ENCODE data around the gene SLC7A10.

Gene SLC7A10

DNA sequence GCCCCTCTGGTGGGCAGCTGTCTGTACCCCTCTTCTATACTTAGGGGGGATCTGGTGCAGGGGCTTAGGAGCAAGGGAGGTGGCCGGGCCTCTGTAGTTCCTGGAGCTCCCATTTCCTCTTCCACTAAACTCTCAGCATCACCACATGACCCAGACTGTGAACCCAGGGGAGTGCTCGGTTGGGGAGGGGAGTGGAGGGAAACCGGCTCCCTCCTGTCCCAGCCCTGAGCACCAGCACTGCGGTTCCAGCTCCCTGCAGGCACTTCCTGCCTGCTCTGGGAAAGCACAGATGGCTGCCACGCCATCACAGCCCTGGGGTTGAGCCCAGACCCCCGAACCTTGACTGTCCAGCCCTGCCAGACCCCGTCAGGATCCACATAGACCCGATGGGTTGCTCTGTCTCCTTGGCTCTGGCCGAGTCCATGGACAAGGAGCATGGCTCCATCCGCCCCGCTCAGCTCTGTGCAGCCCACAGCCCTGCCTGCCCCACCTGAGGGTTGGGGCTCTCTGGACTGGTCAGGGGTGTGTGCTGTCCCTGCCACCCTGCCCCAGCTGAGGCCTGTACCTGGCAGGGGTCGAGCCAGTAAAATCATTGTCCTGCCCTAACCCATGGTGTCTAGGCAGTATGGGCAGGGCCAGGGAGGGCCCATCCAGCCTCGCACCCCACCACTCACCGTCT is 36.0 kb upstream of the SLC7A10 start:
- Histone ChIP-seq H3K36me3 (ENCODE audit: control insufficient read depth in 1 of 2, insufficient read depth in 2 of 2, low read length in 2 of 2) (no peaks in the 10 kb centered on the region), H3K23ac (ENCODE audit: low read length) (no peak overlapping the region), H2BK5ac (ENCODE audit: low read depth, low read length, poor library complexity) (no peak overlapping the region), H3K79me2 (ENCODE audit: control insufficient read depth, insufficient read depth, low read length, poor library complexity) (no peaks in the 10 kb centered on the region), H3K14ac (ENCODE audit: low read length) (no peak overlapping the region), H3K27me3 (ENCODE audit: insufficient read depth, low read length) (no peaks in the 10 kb centered on the region), H4K91ac (ENCODE audit: low read depth, low read length) (no peak overlapping the region), H2BK120ac (ENCODE audit: insufficient read depth, low read length, poor library complexity) (no peak overlapping the region), H3K4ac (ENCODE audit: low read depth, low read length) (no peak overlapping the region), H3K79me1 (ENCODE audit: low read length) (no peaks in the 10 kb centered on the region), H4K8ac (ENCODE audit: low read depth, low read length) (no peak overlapping the region), H2AK5ac (ENCODE audit: low read length) (no peak overlapping the region), H3K9me3 (ENCODE audit: insufficient read depth, low read depth, low read length) (peaks cover 3% of the 10 kb centered on the region), H3K4me3 (ENCODE audit: low read depth, low read length) (no peak overlapping the region), H2BK12ac (ENCODE audit: low read length) (no peak overlapping the region), H3K27ac (ENCODE audit: low read depth, low read length) (no peak overlapping the region), H4K12ac (ENCODE audit: low read depth, low read length) (no peak overlapping the region), H3K4me1 (ENCODE audit: control insufficient read depth in 1 of 2, insufficient read depth in 2 of 2, low read length in 2 of 2) (peaks cover 2 to 3% of the 10 kb centered on the region in 2 experiments), H3K4me2 (ENCODE audit: low read length) (no peak overlapping the region), H3K18ac (ENCODE audit: low read length) (no peak overlapping the region), H2AFZ (ENCODE audit: insufficient read depth, low read length, poor library complexity) (no peak overlapping the region), H3K9ac (ENCODE audit: low read length) (no peak overlapping the region)
- no peak for DNase-seq
- WGBS (ENCODE audit: extremely low coverage, insufficient coverage, insufficient read length), result no CpG with 5 or more reads among the region's 14 CpGs

DNA sequence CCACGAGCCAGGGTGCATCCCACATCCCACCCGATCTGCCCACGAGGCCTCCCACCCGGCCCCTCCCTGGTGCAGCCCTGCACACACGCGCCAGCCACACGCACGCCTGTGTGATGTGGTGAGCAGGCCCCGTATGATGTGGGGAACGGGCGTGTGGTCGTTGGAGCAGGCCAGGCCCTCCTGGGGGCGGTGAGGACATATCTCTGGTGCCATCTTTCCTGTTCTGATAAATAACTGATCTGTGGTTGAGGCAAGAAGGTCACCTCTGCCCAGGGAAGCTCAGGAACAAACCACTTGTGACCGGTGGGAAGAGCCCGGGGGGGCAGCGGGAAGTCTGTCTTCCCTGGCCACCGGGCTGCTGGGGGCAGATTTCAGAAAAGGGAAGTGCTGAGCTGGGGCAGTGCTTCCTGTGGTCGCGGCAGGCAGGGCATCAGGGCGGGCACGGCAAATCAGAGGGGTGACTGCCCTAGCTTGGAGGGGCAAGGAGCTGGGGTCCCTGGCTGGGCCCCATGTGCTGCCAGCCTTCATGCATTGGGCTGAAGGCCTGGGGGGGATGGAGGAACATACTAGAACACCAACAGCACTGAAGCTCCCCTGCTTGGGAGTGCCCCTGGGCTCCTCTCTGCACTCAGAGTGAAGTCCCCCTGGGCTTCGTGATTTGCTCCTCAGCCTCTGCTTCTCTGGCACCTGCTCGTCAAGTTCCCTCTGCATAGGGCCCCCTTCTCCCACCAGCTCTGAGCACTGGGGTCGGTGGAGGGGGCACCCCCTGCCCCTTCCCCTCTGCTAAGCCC is 35.2 kb upstream of the SLC7A10 start:
- no peak for DNase-seq
- no CpG with 5 or more reads among the region's 24 CpGs for WGBS (ENCODE audit: extremely low coverage, insufficient coverage, insufficient read length)
- no peaks in the 10 kb centered on the region for H3K79me1 ChIP-seq (ENCODE audit: low read length)

DNA sequence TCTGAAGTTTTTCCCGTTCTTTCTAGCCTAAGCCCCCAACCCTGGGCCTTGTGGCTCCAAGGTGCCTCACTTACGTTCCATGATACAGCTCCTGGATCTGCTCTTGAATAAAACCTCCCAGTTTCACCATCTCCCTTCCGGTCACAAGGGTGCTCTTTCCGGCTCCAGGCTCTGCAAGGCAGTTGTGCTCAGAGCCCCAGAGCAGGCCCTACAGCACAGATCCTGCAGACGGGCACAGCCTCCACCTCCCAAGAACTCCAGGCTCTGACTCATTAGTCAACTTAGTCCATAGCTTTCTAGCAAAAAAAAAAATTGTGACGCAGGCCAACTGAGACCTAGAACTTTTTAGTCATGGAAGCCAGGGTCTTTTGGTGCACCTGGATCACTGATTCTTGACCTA is 33.9 kb upstream of the SLC7A10 start:
- Histone ChIP-seq H3K9me3 (ENCODE audit: insufficient read depth, low read depth, low read length) (peaks cover 3% of the 10 kb centered on the region), H2BK12ac (ENCODE audit: low read length) (no peak overlapping the region), H3K14ac (ENCODE audit: low read length) (no peak overlapping the region)

More for the DNA sequence above, 35.2 kb upstream of the SLC7A10 start:
- Histone ChIP-seq H4K91ac (ENCODE audit: low read depth, low read length) (no peak overlapping the region), H3K79me2 (ENCODE audit: control insufficient read depth, insufficient read depth, low read length, poor library complexity) (no peaks in the 10 kb centered on the region), H3K27me3 (ENCODE audit: insufficient read depth, low read length) (no peaks in the 10 kb centered on the region), H3K4me1 (ENCODE audit: control insufficient read depth in 1 of 2, insufficient read depth in 2 of 2, low read length in 2 of 2) (peaks cover 2 to 3% of the 10 kb centered on the region in 2 experiments), H2BK120ac (ENCODE audit: insufficient read depth, low read length, poor library complexity) (no peak overlapping the region), H2BK12ac (ENCODE audit: low read length) (no peak overlapping the region), H3K9ac (ENCODE audit: low read length) (no peak overlapping the region), H2AK5ac (ENCODE audit: low read length) (no peak overlapping the region), H3K18ac (ENCODE audit: low read length) (no peak overlapping the region), H3K9me3 (ENCODE audit: insufficient read depth, low read depth, low read length) (peaks cover 3% of the 10 kb centered on the region), H2AFZ (ENCODE audit: insufficient read depth, low read length, poor library complexity) (no peak overlapping the region), H3K27ac (ENCODE audit: low read depth, low read length) (no peak overlapping the region), H3K23ac (ENCODE audit: low read length) (no peak overlapping the region), H3K36me3 (ENCODE audit: control insufficient read depth in 1 of 2, insufficient read depth in 2 of 2, low read length in 2 of 2) (no peaks in the 10 kb centered on the region), H4K12ac (ENCODE audit: low read depth, low read length) (no peak overlapping the region), H2BK5ac (ENCODE audit: low read depth, low read length, poor library complexity) (no peak overlapping the region), H3K4me2 (ENCODE audit: low read length) (no peak overlapping the region), H3K4me3 (ENCODE audit: low read depth, low read length) (no peak overlapping the region), H4K8ac (ENCODE audit: low read depth, low read length) (no peak overlapping the region), H3K4ac (ENCODE audit: low read depth, low read length) (no peak overlapping the region), H3K14ac (ENCODE audit: low read length) (no peak overlapping the region)

DNA sequence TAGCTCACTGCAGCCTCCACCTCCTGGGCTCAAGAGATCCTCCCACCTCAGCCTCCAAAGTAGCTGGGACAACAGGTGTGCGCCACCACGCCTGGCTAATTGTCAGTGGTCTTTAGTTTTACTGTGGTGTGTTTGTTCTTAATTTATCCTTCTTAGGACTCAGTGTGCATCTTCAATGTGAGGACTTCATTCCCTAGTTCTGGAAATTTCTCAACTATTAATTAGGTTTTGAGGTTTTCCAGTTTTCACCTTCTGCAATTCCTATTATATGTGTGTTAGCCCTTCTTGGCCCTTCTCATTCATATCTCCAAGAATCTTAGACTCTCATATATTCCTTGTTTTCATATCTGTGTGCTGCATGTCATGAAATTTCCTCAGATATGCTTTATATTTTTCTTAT is 32.2 kb upstream of the SLC7A10 start:
- no CpG with 5 or more reads among the region's 2 CpGs for WGBS (ENCODE audit: extremely low coverage, insufficient coverage, insufficient read length)

More for the DNA sequence above, 33.9 kb upstream of the SLC7A10 start:
- H3K4me3 ChIP-seq (ENCODE audit: low read depth, low read length), result no peak overlapping the region
- H3K4me1 ChIP-seq (ENCODE audit: control insufficient read depth in 1 of 2, insufficient read depth in 2 of 2, low read length in 2 of 2), result peaks cover 2 to 3% of the 10 kb centered on the region in 2 experiments
- H4K8ac ChIP-seq (ENCODE audit: low read depth, low read length), result no peak overlapping the region
- no peak overlapping the region for H2AK5ac ChIP-seq (ENCODE audit: low read length)
- no peak overlapping the region for H3K4me2 ChIP-seq (ENCODE audit: low read length)
- DNase-seq, result peak in 1 of 2 donors; percentile 44
- H3K9ac ChIP-seq (ENCODE audit: low read length), result no peak overlapping the region
- no peaks in the 10 kb centered on the region for H3K36me3 ChIP-seq (ENCODE audit: control insufficient read depth in 1 of 2, insufficient read depth in 2 of 2, low read length in 2 of 2)
- H2AFZ ChIP-seq (ENCODE audit: insufficient read depth, low read length, poor library complexity), result no peak overlapping the region
- no peak overlapping the region for H2BK120ac ChIP-seq (ENCODE audit: insufficient read depth, low read length, poor library complexity)
- H3K27me3 ChIP-seq (ENCODE audit: insufficient read depth, low read length), result no peaks in the 10 kb centered on the region
- H3K27ac ChIP-seq (ENCODE audit: low read depth, low read length), result no peak overlapping the region
- WGBS (ENCODE audit: extremely low coverage, insufficient coverage, insufficient read length), result no CpG with 5 or more reads among the region's 6 CpGs
- H3K79me1 ChIP-seq (ENCODE audit: low read length), result no peaks in the 10 kb centered on the region
- H4K12ac ChIP-seq (ENCODE audit: low read depth, low read length), result no peak overlapping the region
- no peak overlapping the region for H4K91ac ChIP-seq (ENCODE audit: low read depth, low read length)
- no peaks in the 10 kb centered on the region for H3K79me2 ChIP-seq (ENCODE audit: control insufficient read depth, insufficient read depth, low read length, poor library complexity)
- no peak overlapping the region for H3K23ac ChIP-seq (ENCODE audit: low read length)
- H3K4ac ChIP-seq (ENCODE audit: low read depth, low read length), result no peak overlapping the region
- no peak overlapping the region for H3K18ac ChIP-seq (ENCODE audit: low read length)
- H2BK5ac ChIP-seq (ENCODE audit: low read depth, low read length, poor library complexity), result no peak overlapping the region

More for the DNA sequence above, 32.2 kb upstream of the SLC7A10 start:
- Histone ChIP-seq H4K12ac (ENCODE audit: low read depth, low read length) (no peak overlapping the region), H3K79me1 (ENCODE audit: low read length) (no peaks in the 10 kb centered on the region), H3K9me3 (ENCODE audit: insufficient read depth, low read depth, low read length) (peaks cover 3% of the 10 kb centered on the region), H3K9ac (ENCODE audit: low read length) (no peak overlapping the region), H2AFZ (ENCODE audit: insufficient read depth, low read length, poor library complexity) (no peak overlapping the region), H3K79me2 (ENCODE audit: control insufficient read depth, insufficient read depth, low read length, poor library complexity) (no peaks in the 10 kb centered on the region), H2BK120ac (ENCODE audit: insufficient read depth, low read length, poor library complexity) (no peak overlapping the region), H2BK12ac (ENCODE audit: low read length) (no peak overlapping the region), H3K14ac (ENCODE audit: low read length) (no peak overlapping the region), H3K4me1 (ENCODE audit: control insufficient read depth in 1 of 2, insufficient read depth in 2 of 2, low read length in 2 of 2) (peaks cover 2 to 3% of the 10 kb centered on the region in 2 experiments), H2BK5ac (ENCODE audit: low read depth, low read length, poor library complexity) (no peak overlapping the region), H3K36me3 (ENCODE audit: control insufficient read depth in 1 of 2, insufficient read depth in 2 of 2, low read length in 2 of 2) (no peaks in the 10 kb centered on the region), H3K27me3 (ENCODE audit: insufficient read depth, low read length) (no peaks in the 10 kb centered on the region), H2AK5ac (ENCODE audit: low read length) (no peak overlapping the region), H4K91ac (ENCODE audit: low read depth, low read length) (no peak overlapping the region), H3K4me3 (ENCODE audit: low read depth, low read length) (no peak overlapping the region), H3K23ac (ENCODE audit: low read length) (no peak overlapping the region), H3K27ac (ENCODE audit: low read depth, low read length) (no peak overlapping the region), H3K18ac (ENCODE audit: low read length) (no peak overlapping the region), H4K8ac (ENCODE audit: low read depth, low read length) (no peak overlapping the region), H3K4me2 (ENCODE audit: low read length) (no peak overlapping the region), H3K4ac (ENCODE audit: low read depth, low read length) (no peak overlapping the region)
- no peak for DNase-seq

All from trophoblast cell (in vitro differentiated cells and primary cell).